GM21825 (cell line): ENCODE data around the gene PXDN.

Source experiments
- ATAC-seq: cut with Tn5 transposase; IDR thresholded peaks from one replicate; pipeline ENCODE4 v1.9.1; 2021; ENCODE audit warnings: mild to moderate bottlenecking, moderate library complexity; ENCODE audit not compliant: unreplicated experiment

The PXDN gene

GRCh38 chr2:1619556-1619955 is 124.8 kb downstream of the PXDN start:
- ATAC-seq, result no peak

- no peak for ATAC-seq
These were observed 125.3 kb downstream of the PXDN start for GRCh38 chr2:1618974-1619373.

GRCh38 chr2:1618191-1618961 is 125.9 kb downstream of the PXDN start:
- ATAC-seq, result no peak

- ATAC-seq, result no peak
These were observed 126.8 kb downstream of the PXDN start for GRCh38 chr2:1617425-1618021.

GRCh38 chr2:1614564-1614963 is 129.8 kb downstream of the PXDN start:
- peak; percentile 58 for ATAC-seq

GRCh38 chr2:1613731-1614354 is 130.5 kb downstream of the PXDN start:
- no peak for ATAC-seq

GRCh38 chr2:1613078-1613445 is 131.3 kb downstream of the PXDN start:
- ATAC-seq, result no peak

- no peak for ATAC-seq
These were observed 131.8 kb downstream of the PXDN start for GRCh38 chr2:1612391-1613077.

GRCh38 chr2:1611886-1612285 is 132.4 kb downstream of the PXDN start:
- no peak for ATAC-seq

GRCh38 chr2:1610096-1610485 is 134.2 kb downstream of the PXDN start:
- ATAC-seq, result no peak

GRCh38 chr2:1609485-1610095 is 134.7 kb downstream of the PXDN start:
- ATAC-seq, result no peak

- ATAC-seq, result no peak
These were observed 135.3 kb downstream of the PXDN start for GRCh38 chr2:1609040-1609439.

GRCh38 chr2:1607971-1608688 is 136.2 kb downstream of the PXDN start:
- no peak for ATAC-seq

GRCh38 chr2:1607236-1607920 is 136.9 kb downstream of the PXDN start:
- no peak for ATAC-seq

- ATAC-seq, result no peak
These were observed 137.7 kb downstream of the PXDN start for GRCh38 chr2:1606421-1607235.

GRCh38 chr2:1606046-1606400 is 138.3 kb downstream of the PXDN start:
- ATAC-seq, result no peak

GRCh38 chr2:1605102-1606045 is 138.9 kb downstream of the PXDN start:
- no peak for ATAC-seq

GRCh38 chr2:1603521-1603920 is 140.8 kb downstream of the PXDN start:
- ATAC-seq, result no peak
